Measurements from ENCODE around the gene TEX14. TPM values are rescaled to one million over a fixed set of nuclear protein-coding genes. Genes with fewer than 3 reads are reported as not detected.

The TEX14 gene
- total and polyA plus RNA-seq, 9 donors, result 0.11 to 1.0 (median 0.34) TPM

GRCh38 chr17:58710948-58711552, 19.2 kb upstream of the TEX14 start:
- no peak for TF ChIP-seq EP300 (IDR thresholded peaks at IDR 0.05)
- TF ChIP-seq POLR2A (IDR thresholded peaks at IDR 0.05), result no peak
- TF ChIP-seq, protein P1, sequence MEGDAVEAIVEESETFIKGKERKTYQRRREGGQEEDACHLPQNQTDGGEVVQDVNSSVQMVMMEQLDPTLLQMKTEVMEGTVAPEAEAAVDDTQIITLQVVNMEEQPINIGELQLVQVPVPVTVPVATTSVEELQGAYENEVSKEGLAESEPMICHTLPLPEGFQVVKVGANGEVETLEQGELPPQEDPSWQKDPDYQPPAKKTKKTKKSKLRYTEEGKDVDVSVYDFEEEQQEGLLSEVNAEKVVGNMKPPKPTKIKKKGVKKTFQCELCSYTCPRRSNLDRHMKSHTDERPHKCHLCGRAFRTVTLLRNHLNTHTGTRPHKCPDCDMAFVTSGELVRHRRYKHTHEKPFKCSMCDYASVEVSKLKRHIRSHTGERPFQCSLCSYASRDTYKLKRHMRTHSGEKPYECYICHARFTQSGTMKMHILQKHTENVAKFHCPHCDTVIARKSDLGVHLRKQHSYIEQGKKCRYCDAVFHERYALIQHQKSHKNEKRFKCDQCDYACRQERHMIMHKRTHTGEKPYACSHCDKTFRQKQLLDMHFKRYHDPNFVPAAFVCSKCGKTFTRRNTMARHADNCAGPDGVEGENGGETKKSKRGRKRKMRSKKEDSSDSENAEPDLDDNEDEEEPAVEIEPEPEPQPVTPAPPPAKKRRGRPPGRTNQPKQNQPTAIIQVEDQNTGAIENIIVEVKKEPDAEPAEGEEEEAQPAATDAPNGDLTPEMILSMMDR (IDR thresholded peaks at IDR 0.05), result peak in 2 of 3 donors; percentile 12 to 24
- Histone ChIP-seq H3K9me3 (no peaks in the 10 kb centered on the region), H3K4me3 (no peak overlapping the region), H3K4me1 (ENCODE audit: insufficient read depth) (no peaks in the 10 kb centered on the region), H3K36me3 (no peaks in the 10 kb centered on the region), H3K27me3 (no peaks in the 10 kb centered on the region), H3K27ac (no peak overlapping the region)
- intact Hi-C loops (cut with DNase I), result loop anchor here in 1 of 4 donors (10.0 kb wide), 1 partner anchor 294 kb away; no protein-coding TSS in a partner anchor
- WGBS, 3 donors, result 50 to 52% (median 51%) methylated on average over 4 of the region's 4 CpGs
- peak in 2 of 5 donors; percentile 21 to 23 for DNase-seq

GRCh38 chr17:58706351-58707140, 14.7 kb upstream of the TEX14 start:
- H3K27me3 ChIP-seq, result no peaks in the 10 kb centered on the region
- TF ChIP-seq POLR2A (IDR thresholded peaks at IDR 0.05) (no peak), EP300 (IDR thresholded peaks at IDR 0.05) (no peak)
- TF ChIP-seq, protein P1 (IDR thresholded peaks at IDR 0.05), result no peak
- intact Hi-C loops (cut with DNase I), result loop anchor here in 1 of 4 donors (10.0 kb wide), 1 partner anchor 192 kb away; the partner anchor contains the start of gene MTMR4
- no peak overlapping the region for H3K27ac ChIP-seq
- no peaks in the 10 kb centered on the region for H3K36me3 ChIP-seq
- H3K4me3 ChIP-seq, result no peak overlapping the region
- no peaks in the 10 kb centered on the region for H3K4me1 ChIP-seq (ENCODE audit: insufficient read depth)
- no peaks in the 10 kb centered on the region for H3K9me3 ChIP-seq
- 84 to 87% (median 87%) methylated on average over 3 of the region's 3 CpGs for whole genome bisulfite sequencing, 3 donors
- DNase-seq, result no peak

DNA sequence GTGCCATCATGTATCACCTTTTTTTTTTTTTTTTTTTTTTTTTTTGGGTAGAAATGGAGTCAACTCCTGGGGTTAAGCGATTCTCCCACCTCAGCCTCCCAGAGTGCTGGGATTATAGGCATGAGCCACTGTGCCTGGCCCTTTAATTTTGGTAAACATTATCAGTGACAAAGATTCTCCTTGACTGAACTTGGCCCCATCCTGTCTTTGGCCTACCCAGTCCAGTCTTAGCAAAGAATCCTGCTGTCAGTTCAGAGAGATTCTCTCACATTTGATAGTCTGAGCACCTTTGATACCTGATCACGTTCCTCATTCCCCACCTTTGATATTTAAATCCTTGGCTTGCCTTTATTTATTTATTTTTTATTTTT, 12.1 kb upstream of the TEX14 start:
- no peak overlapping the region for H3K27ac ChIP-seq
- H3K4me3 ChIP-seq, result no peak overlapping the region
- TF ChIP-seq, protein P1 (IDR thresholded peaks at IDR 0.05), result no peak
- TF ChIP-seq POLR2A (IDR thresholded peaks at IDR 0.05) (no peak), EP300 (IDR thresholded peaks at IDR 0.05) (no peak)
- H3K36me3 ChIP-seq, result no peaks in the 10 kb centered on the region
- WGBS, 3 donors, result 89 to 97% (median 95%) methylated on average over 2 of the region's 2 CpGs
- no peaks in the 10 kb centered on the region for H3K9me3 ChIP-seq
- no peak for DNase-seq
- no peaks in the 10 kb centered on the region for H3K4me1 ChIP-seq (ENCODE audit: insufficient read depth)
- intact Hi-C loops (cut with DNase I), result loop anchor here in 1 of 4 donors (10.0 kb wide), 1 partner anchor 189 kb away; the partner anchor contains the start of gene MTMR4
- H3K27me3 ChIP-seq, result no peaks in the 10 kb centered on the region

DNA sequence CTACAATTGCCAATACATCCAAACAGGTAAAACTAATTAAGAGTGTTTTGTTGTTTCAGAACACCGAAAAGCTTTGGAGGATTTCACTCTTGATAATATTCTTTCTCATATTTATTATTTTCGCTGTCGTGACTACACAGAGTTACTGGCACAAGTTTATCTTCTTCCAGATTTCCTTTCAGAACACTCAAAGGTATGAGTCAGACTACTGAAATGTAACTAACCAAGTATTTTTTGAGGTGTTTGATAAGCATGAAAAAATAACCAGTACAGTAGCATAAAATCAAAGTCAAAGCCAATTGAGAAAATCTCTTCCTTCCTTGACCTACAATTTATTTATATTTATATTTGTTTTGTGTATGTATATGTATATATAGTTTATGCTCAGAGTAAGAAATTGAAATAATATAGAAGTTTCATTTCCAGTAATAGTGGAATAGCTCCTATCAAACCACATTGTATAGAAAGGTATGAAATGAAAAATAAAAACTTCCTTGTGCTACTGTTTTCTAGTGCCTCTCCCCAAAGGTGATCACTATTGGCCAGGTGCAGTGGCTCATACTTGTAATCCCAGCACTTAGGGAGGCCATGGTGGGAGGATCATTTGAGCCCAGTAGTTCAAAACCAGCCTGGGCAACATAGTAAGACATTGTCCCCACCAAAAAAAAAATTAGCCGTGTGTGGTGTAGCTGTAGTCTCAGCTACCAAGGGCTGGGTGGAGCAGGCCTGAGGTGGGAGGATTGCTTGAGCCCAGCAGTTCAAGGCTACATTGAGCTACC, 11.5 kb upstream of the TEX14 start:
- no peaks in the 10 kb centered on the region for H3K27me3 ChIP-seq
- H3K4me1 ChIP-seq (ENCODE audit: insufficient read depth), result no peaks in the 10 kb centered on the region
- H3K9me3 ChIP-seq, result no peaks in the 10 kb centered on the region
- WGBS, 3 donors, result 33 to 52% (median 40%) methylated on average over 4 of the region's 4 CpGs
- no peak for DNase-seq
- H3K4me3 ChIP-seq, result no peak overlapping the region
- H3K27ac ChIP-seq, result no peak overlapping the region
- no peaks in the 10 kb centered on the region for H3K36me3 ChIP-seq
- intact Hi-C loops (cut with DNase I), result loop anchor here in 1 of 4 donors (10.0 kb wide), 1 partner anchor 189 kb away; the partner anchor contains the start of gene MTMR4
- TF ChIP-seq POLR2A (IDR thresholded peaks at IDR 0.05) (no peak), EP300 (IDR thresholded peaks at IDR 0.05) (no peak)
- TF ChIP-seq, protein P1 (IDR thresholded peaks at IDR 0.05), result no peak

Measured in ovary (tissue), 9 donors.